ENCODE measurements around the gene SLC9A3.

Gene SLC9A3

GRCh38 chr5:427415-428087 lies 96.7 kb downstream of the SLC9A3 start:
- ChIA-PET CTCF (interaction anchor here (1.2 to 8.6 kb wide), 2 partner anchors 10 to 110 kb away, joined by 8 to 97 read pairs; no protein-coding TSS in a partner anchor), POLR2A (no interaction called here)
- TF ChIP-seq, protein P1, sequence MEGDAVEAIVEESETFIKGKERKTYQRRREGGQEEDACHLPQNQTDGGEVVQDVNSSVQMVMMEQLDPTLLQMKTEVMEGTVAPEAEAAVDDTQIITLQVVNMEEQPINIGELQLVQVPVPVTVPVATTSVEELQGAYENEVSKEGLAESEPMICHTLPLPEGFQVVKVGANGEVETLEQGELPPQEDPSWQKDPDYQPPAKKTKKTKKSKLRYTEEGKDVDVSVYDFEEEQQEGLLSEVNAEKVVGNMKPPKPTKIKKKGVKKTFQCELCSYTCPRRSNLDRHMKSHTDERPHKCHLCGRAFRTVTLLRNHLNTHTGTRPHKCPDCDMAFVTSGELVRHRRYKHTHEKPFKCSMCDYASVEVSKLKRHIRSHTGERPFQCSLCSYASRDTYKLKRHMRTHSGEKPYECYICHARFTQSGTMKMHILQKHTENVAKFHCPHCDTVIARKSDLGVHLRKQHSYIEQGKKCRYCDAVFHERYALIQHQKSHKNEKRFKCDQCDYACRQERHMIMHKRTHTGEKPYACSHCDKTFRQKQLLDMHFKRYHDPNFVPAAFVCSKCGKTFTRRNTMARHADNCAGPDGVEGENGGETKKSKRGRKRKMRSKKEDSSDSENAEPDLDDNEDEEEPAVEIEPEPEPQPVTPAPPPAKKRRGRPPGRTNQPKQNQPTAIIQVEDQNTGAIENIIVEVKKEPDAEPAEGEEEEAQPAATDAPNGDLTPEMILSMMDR (IDR thresholded peaks at IDR 0.05; ENCODE audit: insufficient read depth, low read length, missing control alignments) = no peak
- no peak for DNase-seq (ENCODE audit: low read depth, low spot score)
- H3K4me3 ChIP-seq (ENCODE audit: low read depth, low read length) = no peak overlapping the region

DNA sequence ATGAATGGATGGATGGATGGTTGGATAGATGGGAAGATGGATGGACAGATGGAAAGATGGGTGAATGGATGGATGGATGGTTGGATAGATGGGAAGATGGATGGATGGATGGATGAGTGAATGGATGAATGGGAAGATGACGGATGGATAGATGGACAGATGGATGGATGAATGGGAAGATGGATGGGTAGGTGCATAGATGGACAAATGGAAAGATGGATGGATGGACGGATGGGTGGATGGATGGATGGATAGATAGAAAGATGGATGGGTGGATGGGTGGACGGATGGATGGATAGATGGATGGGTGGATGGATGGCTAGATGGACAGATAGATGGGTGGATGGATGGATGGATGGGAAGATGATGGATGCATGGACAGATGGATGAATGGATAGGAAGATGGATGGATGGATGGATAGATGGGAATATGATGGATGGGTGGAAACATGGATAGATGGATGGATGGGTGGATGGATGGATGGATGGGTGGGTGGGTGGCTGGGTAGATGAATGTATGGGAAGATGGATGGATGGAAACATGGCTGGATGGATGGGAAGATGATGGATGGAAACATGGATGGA lies 97.8 kb downstream of the SLC9A3 start:
- ChIA-PET CTCF (interaction anchor here (0.7 to 8.6 kb wide), 3 partner anchors 14 to 110 kb away, joined by 3 to 97 read pairs (median 3); no protein-coding TSS in a partner anchor), POLR2A (no interaction called here)
- no peak overlapping the region for H3K4me3 ChIP-seq (ENCODE audit: low read depth, low read length)
- DNase-seq (ENCODE audit: low read depth, low spot score) = no peak
- TF ChIP-seq, protein P1 (IDR thresholded peaks at IDR 0.05; ENCODE audit: insufficient read depth, low read length, missing control alignments) = no peak

DNA sequence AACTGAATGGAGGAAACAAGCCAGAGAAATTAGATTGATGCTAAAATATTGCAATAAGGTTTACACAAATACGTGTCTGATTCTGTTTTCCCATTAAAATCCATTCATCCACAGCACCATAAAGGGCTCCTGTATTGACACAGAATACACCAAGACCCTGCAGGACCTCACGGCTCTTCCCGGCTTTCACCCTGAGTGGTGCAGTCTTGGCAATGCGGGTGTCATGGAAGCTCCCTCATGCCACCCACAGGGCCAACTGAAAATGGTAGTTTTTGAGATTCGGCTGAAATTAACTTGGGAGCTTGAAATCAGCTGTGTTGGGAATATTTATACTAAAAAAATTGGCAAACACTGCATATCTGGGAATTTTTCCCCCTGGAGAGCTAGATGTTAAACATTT lies 98.5 kb downstream of the SLC9A3 start:
- no peak for DNase-seq (ENCODE audit: low read depth, low spot score)

GRCh38 chr5:424301-425110 lies 99.7 kb downstream of the SLC9A3 start:
- no peak for DNase-seq (ENCODE audit: low read depth, low spot score)

More for the DNA sequence above, 98.5 kb downstream of the SLC9A3 start:
- ChIA-PET CTCF (interaction anchor here (0.7 to 1.9 kb wide), 5 partner anchors 14 to 109 kb away, joined by 3 to 10 read pairs (median 3); no protein-coding TSS in a partner anchor), POLR2A (no interaction called here)
- no peak overlapping the region for H3K4me3 ChIP-seq (ENCODE audit: low read depth, low read length)
- TF ChIP-seq, protein P1 (IDR thresholded peaks at IDR 0.05; ENCODE audit: insufficient read depth, low read length, missing control alignments) = no peak

GRCh38 chr5:423626-424261 lies 100.5 kb downstream of the SLC9A3 start:
- H3K4me3 ChIP-seq (ENCODE audit: low read depth, low read length) = no peak overlapping the region
- DNase-seq (ENCODE audit: low read depth, low spot score) = no peak
- POLR2A ChIA-PET = no interaction called here
- CTCF ChIA-PET = interaction anchor here (1.6 to 1.9 kb wide), 3 partner anchors 11 to 107 kb away, joined by 3 to 10 read pairs (median 6); no protein-coding TSS in a partner anchor
- TF ChIP-seq, protein P1 (IDR thresholded peaks at IDR 0.05; ENCODE audit: insufficient read depth, low read length, missing control alignments) = no peak

More at GRCh38 chr5:424301-425110, 99.7 kb downstream of the SLC9A3 start:
- CTCF ChIA-PET = interaction anchor here (1.2 to 1.9 kb wide), 4 partner anchors 10 to 108 kb away, joined by 3 to 10 read pairs (median 4); no protein-coding TSS in a partner anchor
- TF ChIP-seq, protein P1 (IDR thresholded peaks at IDR 0.05; ENCODE audit: insufficient read depth, low read length, missing control alignments) = no peak
- no peak overlapping the region for H3K4me3 ChIP-seq (ENCODE audit: low read depth, low read length)
- POLR2A ChIA-PET = no interaction called here
